ENCODE results near the gene MUC5AC. TPM values are rescaled to one million over a fixed set of nuclear protein-coding genes. Genes with fewer than 3 reads are reported as not detected.

Gene MUC5AC
- total RNA-seq, 1 donor from 2014 or later = not detected

DNA sequence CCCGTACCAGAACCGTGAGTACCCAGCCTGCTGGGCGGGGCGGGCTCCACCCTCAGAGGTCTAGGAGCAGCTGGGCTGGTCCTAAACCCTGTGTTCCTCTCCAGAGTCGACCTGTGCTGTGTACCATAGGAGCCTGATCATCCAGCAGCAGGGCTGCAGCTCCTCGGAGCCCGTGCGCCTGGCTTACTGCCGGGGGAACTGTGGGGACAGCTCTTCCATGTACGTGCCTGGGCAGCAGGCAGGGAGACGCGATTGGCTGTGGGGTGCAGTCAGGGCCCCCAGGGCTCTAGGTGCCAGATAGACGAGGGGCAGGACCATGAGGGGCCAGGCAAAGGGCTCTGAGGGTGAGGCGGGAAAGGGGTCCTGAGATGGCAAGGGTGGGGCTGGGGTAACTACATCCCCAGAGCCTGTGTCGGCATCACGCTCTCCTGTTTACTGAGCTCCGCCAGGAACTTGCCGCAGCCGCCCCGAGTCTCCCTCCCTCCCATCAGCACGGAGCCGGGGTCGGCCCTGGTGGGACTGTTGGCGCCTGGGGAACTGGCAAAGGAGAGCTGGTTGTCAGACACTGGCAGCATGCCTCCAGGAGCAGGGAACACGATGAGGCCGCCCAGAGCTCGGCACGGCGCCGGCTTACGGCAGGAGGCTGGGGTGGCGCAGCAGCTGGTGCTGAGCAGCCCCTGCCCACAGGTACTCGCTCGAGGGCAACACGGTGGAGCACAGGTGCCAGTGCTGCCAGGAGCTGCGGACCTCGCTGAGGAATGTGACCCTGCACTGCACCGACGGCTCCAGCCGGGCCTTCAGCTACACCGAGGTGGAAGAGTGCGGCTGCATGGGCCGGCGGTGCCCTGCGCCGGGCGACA, 42.2 kb downstream of the MUC5AC start:
- DNase-seq (peak; percentile 34), ATAC-seq (ENCODE audit: poor library complexity) (no peak)
- intact Hi-C loops (cut with DNase I) = loop anchor here (5.0 to 10.0 kb wide), 2 partner anchors 317 to 375 kb away; partner anchors contain the start of gene DUSP8

DNA sequence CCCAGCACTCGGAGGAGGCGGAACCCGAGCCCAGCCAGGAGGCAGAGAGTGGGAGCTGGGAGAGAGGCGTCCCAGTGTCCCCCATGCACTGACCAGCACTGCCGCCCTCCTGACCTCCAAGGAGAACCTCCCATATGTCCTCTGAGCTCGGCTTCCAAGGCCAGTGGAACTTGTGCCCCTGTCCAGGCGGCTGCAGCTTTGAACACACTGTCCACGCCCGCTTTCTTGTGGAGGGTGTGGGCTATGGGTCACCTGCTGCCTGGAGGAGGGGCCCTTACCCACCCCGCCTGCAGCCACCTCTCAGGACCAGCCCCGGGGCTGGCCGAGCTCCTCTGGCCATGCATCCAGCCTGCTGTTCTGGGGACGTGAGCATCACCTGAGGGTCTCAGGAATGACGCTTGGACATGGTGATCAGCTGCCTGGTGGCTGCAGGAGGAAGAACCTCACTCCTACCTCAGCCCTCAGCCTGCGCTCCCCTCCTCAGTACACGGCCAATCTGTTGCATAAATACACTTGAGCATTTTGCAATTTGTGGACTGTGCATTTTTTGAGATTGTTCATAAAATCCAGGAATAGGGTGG, 42.9 kb downstream of the MUC5AC start:
- ATAC-seq (ENCODE audit: poor library complexity) = no peak
- peak; percentile 16 for DNase-seq
- intact Hi-C loops (cut with DNase I) = loop anchor here (5.0 to 10.0 kb wide), 2 partner anchors 317 to 374 kb away; partner anchors contain the start of gene DUSP8

DNA sequence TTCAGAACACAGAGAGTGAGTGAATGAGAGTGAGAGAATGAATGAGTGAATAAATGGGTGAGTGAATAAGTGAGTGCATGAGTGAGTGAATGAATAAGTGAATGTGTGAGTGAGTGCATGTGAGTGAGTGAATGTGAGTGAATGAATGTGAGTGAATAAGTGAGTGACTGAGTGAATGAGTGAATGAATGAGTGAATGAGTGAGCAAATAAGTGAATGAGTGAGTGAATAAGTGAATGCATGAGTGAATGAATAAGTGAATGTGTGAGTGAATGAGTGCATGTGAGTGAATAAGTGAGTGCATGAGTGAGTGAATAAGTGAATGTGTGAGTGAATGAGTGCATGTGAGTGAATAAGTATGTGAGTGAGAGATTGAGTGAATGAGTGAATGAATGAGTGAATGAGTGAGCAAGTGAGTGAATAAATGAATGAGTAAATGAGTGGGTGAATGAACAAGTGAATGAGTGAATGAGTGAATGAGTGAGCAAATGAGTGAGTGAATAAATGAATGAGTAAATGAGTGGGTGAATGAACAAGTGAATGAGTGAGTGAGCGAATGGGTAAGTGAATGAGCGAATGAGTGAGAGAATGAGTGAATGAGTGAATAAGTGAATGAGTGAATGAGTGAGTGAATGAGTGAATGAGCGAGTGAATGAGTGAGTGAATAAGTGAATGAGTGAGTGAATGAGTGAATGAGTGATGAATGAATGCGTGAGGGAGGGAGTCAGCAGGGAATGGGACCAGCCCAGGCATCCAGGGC, 43.8 kb downstream of the MUC5AC start:
- ATAC-seq (ENCODE audit: poor library complexity) = no peak
- intact Hi-C loops (cut with DNase I) = loop anchor here (5.0 to 10.0 kb wide), 2 partner anchors 316 to 373 kb away; partner anchors contain the start of gene DUSP8
- DNase-seq = no peak

DNA sequence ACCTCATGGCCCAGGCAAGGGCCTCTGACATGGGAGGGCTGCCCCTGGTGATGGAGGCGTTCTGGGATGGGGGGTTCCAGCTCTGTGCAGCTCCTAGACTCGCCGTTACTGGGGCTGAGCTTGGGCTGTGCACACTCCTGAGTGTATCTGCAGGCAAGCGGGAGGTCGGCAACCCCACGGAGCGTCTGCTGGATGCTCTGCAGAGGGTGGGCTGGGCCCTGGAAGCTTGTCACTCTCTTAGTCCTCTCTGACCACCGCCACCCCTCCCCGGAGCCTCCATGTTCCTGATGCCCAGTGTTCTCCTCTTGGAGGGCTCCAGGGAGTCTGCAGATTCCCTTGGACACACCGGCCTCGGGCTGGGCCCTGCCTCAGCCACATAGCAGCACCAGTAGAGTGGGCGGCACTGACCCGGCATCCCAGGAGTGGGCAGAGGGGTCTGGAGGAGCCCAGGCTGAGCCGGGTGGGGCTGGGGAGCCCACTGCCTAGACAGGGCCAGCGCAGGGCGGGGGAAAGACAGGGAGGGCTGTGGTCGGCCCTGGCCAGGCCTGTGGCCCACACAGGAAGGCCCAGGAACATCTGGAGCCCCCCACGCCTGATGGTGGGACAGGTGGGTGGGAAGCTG, 44.5 kb downstream of the MUC5AC start:
- ATAC-seq (ENCODE audit: poor library complexity) (peak; percentile 21), DNase-seq (peak; percentile 33)
- intact Hi-C loops (cut with DNase I) = loop anchor here (5.0 to 10.0 kb wide), 2 partner anchors 315 to 373 kb away; partner anchors contain the start of gene DUSP8

DNA sequence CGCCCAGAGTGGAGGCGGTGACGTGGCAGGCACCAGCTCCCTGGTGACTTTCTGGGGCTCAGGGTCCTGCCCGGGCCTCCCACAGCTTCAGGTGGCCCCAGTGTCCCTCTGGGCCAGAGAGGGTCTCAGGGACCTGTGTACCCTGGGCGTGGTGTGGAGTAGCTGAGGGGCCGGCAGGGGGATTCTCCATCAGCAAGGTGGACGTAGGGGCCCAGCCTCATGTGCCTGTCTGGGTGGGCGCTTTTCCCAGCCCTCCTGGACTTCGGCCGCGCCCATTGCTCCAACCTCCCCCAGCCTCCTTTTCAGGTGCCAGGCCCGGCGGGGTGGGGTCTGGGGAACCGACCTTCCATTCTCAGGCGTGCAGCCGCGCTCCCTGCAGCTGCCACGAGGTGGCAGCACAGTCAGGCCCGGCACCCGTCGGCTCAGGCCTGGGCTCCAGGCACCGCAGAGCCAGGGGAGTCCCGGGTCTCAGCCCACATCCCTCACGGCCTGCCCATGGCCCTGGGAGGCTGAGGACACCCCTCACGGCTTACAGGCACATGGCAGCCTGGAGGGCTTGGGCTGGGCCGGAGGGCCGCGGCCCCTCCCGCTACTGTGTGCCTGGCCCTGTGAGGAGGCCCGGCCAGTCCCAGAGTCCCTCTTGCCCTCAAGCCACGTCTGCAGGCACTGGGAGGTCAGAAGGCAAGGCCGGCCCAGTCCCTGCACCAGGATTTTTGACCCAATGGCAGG, 45.2 kb downstream of the MUC5AC start:
- ATAC-seq (ENCODE audit: poor library complexity) (peak; percentile 85), DNase-seq (peak; percentile 80)
- intact Hi-C loops (cut with DNase I) = loop anchor here (5.0 to 10.0 kb wide), 2 partner anchors 314 to 372 kb away; partner anchors contain the start of gene DUSP8

DNA sequence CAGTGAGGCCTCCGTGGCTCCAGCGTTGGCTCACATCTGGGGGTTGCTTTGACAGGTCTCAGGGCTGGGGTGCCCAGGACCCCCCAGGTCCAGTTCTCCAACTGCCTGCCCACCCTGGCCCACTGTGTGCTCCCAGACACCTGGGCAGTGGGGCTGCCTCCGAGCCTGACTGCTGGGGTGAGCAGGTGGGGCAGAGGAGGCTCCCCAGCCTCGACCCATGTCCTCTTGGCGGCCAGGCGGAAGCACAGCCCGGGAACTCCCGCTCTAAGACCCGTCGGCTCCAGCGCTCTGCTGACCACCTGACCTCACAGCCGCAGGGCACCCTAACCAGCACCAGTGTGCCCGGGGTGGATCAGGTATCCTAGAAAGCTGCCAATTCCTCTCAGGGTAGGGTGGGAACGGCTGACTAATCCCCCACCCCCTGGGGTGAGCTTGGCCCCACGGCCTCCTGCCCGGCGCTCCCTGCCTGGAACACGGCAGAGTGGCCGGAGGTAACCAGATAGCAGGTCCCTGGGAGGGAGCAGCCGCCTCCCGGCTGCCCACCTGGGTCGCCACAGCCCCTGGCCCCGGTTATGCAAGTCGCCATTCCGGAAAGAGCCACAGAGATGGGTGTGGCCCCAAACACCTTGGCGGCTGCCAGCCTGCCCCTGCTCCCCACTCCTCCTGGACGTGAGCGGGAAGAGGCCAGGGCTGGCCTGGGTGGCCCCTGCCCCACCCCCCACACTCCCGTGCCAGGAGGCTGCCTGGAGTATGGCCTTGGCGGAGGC, 45.9 kb downstream of the MUC5AC start:
- ATAC-seq (ENCODE audit: poor library complexity) (no peak), DNase-seq (peak; percentile 32)
- intact Hi-C loops (cut with DNase I) = loop anchor here (5.0 to 10.0 kb wide), 2 partner anchors 314 to 371 kb away; partner anchors contain the start of gene DUSP8

DNA sequence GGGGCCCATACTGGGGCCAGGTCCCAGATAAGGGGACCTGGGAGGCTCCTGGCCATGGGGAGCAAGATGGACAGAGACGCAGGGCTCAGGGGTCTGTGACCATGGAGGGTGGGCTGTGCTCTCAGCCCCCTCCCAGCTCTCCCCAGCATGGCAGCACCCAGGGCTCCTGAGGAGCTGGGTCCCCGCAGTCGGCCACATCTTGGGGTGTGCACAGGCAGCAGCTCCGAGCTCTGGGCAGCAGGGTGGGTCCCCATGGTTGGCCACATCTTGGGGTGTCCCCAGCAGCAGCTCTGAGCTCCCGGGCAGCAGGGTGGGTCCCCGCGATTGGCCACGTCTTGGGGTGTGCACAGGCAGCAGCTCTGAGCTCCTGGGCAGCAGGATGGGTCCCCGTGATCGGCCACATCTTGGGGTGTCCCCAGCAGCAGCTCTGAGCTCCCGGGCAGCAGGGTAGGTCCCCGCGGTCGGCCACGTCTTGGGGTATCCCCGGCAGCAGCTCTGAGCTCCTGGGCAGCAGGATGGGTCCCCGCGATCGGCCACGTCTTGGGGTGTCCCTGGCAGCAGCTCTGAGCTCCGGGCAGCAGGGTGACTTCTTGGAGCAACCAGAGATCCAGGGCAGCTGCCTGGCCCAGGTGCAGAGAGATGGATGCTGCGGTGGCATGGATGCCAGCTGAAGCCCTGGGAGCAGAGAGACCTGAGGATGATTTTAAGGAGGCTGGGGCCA, 46.8 kb downstream of the MUC5AC start:
- DNase-seq (peak; percentile 26), ATAC-seq (ENCODE audit: poor library complexity) (no peak)
- intact Hi-C loops (cut with DNase I) = loop anchor here (5.0 to 10.0 kb wide), 2 partner anchors 313 to 370 kb away; partner anchors contain the start of gene DUSP8

DNA sequence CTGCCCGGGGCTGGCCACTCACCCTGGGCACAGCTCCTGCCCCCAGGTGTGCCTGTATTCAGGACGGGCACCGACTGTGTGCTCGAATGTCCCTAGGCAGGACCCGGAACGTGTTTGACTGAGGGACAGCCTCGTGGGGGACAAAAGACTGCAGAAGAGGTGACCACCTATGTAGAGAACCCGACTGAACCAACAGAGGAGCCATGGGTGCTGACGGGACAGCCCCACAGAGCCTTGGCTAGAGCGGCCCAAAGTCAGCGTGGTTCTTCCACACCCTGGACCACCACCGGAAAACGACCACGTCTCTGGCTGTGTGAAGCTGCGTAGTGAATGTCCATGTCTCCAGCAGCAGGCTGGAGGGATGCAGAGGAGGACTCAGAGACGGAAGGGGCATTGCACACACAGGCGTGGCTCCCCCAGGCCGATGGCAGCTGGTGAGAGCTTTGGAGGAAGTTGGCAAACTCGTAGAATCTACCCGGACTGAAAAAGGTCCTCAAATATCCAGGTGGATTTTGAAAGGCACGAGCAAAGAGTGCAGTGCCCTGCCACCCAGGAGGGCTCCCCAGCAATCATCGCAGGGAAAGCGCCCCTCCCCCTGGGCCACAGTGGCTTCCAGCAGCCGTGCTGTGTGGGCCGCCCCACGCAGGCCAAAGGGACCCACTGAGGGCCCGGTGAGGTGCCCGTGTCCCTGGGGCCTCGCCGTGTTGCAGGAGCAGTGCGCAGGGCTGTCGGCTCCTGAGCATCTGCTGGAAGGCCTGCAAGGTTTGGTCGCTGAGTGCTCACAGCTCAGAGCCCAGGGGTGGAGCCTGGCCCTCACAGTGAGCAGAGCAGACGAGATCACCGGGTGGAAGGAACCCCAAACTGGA, 47.6 kb downstream of the MUC5AC start:
- intact Hi-C loops (cut with DNase I) = loop anchor here (10.0 kb wide), 1 partner anchor 369 kb away; the partner anchor contains the start of gene DUSP8
- ATAC-seq (ENCODE audit: poor library complexity) (no peak), DNase-seq (peak; percentile 19)

DNA sequence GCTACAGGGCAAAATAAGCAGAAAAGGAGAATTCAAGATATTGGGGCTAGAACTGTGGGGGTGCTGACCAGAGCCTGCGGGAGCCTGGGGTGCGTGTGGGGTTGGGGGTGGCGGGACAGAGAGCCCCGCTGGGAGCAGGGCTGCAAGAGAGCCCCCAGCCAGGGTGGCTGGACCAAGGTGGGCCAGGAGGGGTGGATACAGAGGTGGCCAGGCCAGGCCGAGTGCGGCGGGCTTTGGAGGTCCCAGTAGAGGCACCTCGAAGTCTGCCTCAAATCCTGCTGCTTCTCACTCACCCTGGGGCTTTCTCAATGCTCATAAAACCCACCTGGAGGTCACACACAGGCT, 48.2 kb downstream of the MUC5AC start:
- ATAC-seq (ENCODE audit: poor library complexity) (no peak), DNase-seq (no peak)
- intact Hi-C loops (cut with DNase I) = loop anchor here (10.0 kb wide), 1 partner anchor 369 kb away; the partner anchor contains the start of gene DUSP8

DNA sequence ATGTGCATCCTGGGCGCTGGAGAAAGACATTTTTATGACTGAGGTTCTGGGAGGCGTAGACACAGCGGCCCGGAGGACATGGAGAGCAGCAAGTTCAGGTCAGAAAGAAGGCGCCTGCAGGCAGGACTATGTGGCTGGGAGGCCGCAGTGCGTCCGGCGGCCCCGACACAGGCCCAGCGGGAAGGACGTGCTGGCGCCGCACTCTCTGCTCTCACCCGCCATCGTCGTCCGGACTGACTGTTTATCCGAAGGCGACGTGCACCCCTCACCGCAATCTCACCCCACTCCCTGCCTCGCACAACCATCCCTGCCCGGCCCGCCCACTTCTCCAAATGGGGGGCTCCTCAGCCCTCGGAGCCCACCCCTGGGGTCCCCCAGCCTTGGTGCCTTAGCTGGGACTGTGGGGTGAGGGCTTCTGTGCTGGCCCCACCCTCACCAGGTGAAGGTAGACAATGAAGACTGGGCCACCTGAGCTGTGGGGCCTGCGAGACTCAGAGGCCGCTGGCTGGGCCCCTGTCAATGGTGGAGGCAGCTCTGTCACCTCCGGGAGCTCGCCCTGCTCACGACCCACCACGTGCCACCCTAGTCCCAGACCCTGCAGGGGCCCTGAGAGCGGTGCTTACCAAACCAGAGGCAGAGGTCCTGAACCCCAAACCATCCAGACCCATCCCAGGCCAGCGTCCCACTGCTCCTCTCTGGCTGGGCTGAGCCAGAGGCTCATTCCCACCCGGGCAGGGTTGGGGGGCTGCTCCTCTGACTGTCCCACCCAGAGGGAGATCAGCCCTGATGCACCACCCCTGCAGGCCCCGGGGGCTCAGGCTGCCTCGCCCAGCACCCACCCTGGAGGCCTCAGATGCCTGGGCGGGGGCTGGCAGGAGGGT, 48.9 kb downstream of the MUC5AC start:
- intact Hi-C loops (cut with DNase I) = loop anchor here (10.0 kb wide), 1 partner anchor 368 kb away; the partner anchor contains the start of gene DUSP8
- ATAC-seq (ENCODE audit: poor library complexity) (no peak), DNase-seq (peak; percentile 19)

DNA sequence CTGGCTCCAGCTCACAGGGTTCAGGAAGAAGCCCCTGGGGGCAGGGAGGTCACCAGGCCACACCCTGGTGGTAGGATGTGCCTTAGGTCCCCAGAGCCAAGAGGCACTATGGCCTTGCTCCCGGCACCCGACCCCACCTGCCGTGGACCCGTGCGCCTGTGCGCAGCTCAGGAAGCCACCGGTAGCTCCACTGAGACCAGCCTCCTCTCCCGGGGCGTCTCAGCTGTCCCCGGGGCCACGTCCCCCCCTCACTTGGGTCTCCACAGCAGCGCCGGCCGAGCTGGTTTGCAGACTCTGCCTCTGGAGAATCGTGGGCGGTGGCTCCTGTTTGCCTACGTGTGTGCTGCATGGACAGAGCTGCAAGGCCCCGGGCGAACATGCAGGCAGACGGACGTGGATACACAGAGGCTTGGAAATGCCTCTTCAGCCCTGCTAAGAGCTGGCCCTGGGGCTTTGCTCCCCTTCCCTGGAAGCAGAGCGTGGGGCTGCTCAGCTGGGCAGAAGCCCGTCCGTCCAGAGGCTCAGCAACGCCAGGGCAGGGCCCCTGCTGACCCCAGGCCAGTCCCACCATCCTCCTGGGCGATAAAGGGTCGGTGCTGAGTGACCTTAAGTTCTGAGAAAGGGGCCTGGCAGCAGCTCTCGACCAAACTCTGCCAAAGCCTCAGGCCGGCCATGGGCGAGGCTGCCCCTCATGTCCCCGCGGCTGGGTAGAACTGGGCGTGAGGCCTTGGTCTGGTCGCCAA, 49.8 kb downstream of the MUC5AC start:
- intact Hi-C loops (cut with DNase I) = loop anchor here (10.0 kb wide), 1 partner anchor 367 kb away; the partner anchor contains the start of gene DUSP8
- ATAC-seq (ENCODE audit: poor library complexity) (no peak), DNase-seq (peak; percentile 38)

DNA sequence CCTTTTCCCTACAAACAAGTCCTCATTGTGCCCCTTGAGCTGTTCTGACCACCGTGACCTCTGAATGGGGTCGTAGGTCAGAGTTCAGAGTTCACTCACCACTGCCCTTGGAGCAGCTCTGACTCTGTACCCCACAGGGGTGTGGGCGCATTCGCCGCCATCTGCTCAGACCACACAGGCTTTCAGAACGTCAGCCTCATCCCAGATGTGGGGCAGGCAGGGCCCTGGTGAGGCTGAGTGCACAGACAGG, 50.3 kb downstream of the MUC5AC start:
- ATAC-seq (ENCODE audit: poor library complexity) (no peak), DNase-seq (peak; percentile 30)
- intact Hi-C loops (cut with DNase I) = loop anchor here (10.0 kb wide), 1 partner anchor 367 kb away; the partner anchor contains the start of gene DUSP8

DNA sequence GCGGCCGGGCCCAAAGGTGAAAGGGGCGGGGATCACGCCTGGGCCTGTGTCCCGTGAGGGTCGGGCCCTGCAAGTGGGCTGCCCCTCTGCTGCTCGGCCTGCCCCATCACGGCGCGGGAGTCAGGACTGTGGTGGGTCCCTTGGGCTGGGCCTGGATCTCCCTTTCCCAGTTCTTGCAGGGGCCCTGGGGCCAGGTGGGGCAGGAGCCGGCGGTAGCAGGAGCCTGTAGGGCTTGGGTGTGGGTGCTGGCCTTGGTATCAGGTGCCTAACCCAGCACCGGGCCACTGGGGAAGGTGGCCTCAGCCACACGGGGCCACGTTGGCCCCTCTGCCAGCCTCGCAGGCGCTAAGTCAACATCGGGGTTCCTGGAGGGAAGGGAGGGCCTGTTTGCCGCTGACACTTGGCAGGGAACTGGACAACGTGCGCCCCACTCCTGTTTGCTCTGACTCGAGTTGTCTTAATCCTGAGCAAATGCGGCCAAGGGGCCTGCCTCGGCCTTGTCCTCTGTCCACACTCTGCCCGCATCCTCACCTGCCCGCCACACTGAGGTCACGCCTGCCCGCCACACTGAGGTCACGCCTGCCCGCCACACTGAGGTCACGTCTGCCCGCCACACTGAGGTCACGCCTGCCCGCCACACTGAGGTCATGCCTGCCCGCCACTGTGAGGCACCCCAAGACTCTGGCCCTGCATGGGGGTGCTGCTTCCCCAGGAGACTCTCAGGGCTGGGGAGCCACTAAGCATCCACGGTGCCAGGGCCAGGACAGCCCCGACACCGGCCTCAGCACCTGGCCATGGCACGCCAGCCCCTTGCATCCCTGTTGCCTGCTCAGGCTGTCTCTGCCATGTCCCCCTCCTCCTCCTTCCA, 50.9 kb downstream of the MUC5AC start:
- ATAC-seq (ENCODE audit: poor library complexity) (no peak), DNase-seq (peak; percentile 34)
- intact Hi-C loops (cut with DNase I) = loop anchor here (10.0 kb wide), 1 partner anchor 366 kb away; the partner anchor contains the start of gene DUSP8
